ENCODE results near the gene PRL.

The PRL gene

GRCh38 chr6:22296936-22297335, at the start of gene PRL:
TSS of gene PRL (minus strand) at chr6:22297036. CDS start at chr6:22296982, 54 bp downstream.
- H3K4me3 ChIP-seq (ENCODE audit: low read depth, low read length) = no peak within 1 kb of the TSS

DNA sequence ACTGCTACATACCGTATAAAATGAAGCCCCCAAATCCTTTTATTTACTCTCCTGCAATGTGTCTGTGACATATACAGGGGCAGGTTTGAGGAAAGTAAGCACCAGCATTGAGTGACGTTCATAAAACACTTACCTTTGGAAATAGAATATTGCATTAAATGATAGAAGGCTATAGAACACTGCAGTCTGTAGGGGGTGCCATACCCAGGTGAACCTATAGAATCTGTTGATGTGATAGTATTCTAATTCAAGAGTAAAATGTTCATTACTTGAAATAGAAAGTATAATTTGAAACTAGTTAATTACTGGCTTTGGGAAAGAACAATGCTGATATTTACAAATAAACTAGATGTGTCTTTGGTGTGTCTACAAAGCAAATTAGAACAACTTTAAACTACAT, 47.0 kb upstream of the PRL start:
- no peak overlapping the region for H3K4me3 ChIP-seq (ENCODE audit: low read depth, low read length)

DNA sequence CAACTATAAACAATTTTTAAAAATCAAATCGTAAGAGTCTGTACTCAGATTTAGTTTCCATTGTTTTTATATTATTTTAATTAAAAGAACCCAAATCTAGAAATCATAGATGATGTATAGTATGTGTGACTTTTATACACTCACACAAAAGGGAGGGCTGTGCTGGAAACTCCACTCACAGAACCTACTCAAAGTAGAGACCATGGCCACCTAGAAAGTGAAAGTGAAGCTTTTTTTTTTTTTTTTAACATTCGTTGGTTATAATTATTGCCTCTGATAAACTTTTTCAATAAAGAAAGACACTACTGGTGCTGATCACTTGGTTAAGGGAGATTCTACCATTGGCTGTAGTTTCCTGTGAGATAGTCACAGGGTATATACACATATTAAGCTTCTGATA, 37.9 kb upstream of the PRL start:
- H3K4me3 ChIP-seq (ENCODE audit: low read depth, low read length) = no peak overlapping the region

DNA sequence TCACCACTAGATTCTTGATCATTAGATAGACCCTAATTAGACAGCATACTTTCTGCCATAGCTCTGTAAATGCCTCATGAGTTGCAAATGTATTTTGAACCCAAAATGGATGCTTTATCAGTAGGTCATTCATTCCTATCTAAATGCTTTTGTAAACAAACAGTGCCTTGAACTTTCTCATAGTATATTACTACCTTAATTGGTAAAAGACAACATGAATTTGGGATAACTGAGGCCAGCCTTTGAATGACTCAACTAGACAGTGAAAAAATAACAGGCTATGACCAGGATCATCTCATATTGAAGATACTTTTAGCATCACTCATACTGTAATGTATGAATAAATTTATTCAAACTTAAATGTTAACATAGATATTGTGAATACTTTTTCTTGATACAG, 37.0 kb upstream of the PRL start:
- no peak overlapping the region for H3K4me3 ChIP-seq (ENCODE audit: low read depth, low read length)

DNA sequence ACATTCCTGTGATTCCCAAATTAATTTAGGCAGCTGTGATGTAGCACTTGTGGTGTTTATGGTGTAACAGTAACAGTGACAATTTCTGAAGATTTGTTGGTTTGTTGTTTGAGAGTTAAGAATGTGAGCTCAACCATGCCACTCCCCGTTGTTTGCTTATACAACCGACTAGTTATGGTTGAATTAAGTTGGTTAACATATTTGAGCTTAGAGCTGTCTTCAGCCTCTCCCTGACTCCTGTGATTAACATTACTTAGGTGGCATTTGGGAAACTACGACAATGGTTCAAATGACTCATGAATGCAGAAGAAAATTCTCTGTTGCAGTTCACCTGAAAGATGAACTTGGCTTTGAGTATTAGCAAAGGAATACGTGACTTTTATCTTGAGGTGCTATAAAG, 35.9 kb upstream of the PRL start:
- no peak overlapping the region for H3K4me3 ChIP-seq (ENCODE audit: low read depth, low read length)

DNA sequence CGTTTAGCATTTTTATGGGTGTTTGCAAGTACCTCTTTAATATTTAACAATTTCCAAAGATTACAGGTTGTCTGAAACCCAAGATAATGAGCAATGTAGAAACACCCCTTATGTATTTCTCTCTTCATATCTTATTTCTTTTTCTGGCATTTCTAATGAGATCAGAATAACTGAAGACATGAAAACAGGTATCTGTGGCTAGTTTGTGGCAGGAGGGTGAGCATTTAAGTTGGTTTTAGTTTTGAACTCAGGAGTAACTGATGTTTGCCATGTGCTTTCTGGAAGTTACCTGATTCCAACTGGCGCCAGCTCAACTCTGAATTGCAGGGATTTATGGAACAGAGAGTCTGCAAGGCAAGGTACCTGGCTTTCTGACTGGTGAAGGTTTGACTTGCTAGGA, 35.4 kb upstream of the PRL start:
- no peak overlapping the region for H3K4me3 ChIP-seq (ENCODE audit: low read depth, low read length)

- H3K4me3 ChIP-seq (ENCODE audit: low read depth, low read length) = no peak overlapping the region
Observed at GRCh38 chr6:22330941-22331340, 34.1 kb upstream of the PRL start.

DNA sequence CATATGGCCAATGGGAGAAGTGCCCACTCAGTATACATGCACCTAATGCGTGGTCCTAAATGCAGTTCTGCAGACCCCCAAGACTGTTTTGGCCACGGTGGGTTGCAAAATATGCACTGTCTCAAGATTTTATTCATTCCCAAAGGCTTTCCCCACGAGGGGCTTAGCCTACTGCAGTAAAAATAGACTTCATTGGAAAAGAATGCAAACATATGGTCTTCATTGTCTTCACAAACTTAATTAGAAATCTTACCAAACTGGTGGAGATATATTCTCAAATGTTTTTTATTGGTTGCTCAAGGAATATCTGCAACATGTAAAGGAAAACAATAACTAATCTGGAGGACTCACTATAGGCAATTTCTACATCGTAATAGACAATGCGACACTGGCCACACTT, 31.6 kb upstream of the PRL start:
- no peak overlapping the region for H3K4me3 ChIP-seq (ENCODE audit: low read depth, low read length)

DNA sequence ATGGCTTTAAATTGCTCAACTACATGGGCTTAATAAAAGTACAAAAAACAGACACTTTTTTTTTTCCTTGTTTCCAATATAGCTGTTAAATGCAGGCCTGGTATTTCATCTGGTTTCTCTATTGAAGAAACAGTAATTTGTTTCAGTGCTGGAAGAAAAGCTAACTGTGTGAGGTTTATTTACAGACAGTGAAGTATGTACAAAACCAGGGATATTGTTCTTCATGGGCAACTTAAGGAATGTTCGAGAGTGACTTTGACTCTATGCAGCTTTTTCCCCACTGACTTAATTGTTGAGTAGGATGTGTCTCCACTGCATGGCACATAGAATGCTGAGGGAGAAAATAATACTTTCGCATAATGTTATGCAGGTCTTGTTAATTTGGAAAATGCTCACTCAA, 31.0 kb upstream of the PRL start:
- no peak overlapping the region for H3K4me3 ChIP-seq (ENCODE audit: low read depth, low read length)

DNA sequence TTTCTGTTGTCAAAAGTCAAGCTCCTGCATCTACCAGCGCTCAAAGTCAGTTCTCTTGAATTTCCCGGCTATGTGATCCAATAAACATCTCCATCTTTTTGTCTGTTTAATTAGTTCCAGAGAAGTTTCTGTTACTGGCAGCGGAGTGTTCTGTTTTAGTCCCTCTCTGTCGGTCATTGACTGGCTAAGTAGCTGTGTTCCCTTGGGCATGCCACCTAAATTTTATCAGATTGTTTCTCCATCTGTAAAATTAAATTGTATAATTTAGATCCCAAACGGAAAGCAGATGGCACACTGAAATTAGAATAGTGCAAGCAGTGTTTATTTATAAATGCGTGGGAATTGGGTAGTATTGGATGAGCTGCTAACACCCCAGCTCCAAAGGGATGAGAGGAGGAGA, 29.7 kb upstream of the PRL start:
- no peak overlapping the region for H3K4me3 ChIP-seq (ENCODE audit: low read depth, low read length)

DNA sequence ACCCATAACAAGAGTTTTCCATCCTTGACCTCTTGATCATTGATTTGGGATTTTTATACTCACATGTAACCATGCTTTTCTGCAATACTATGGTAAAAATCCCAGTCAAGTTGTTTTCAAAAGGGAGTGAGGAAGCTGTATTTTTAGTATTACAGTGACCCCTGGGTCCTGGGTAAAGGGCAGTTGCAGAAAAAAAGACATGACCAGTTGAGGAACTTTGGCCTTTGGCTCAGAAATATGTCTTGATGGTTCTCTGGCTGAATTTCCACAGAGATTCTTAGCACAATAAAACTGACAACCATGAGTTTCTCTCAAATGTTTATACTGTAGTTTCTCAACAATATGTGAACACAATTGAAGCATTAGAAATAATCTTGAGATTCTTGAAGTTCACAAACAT, 28.6 kb upstream of the PRL start:
- H3K4me3 ChIP-seq (ENCODE audit: low read depth, low read length) = no peak overlapping the region

- no peak overlapping the region for H3K4me3 ChIP-seq (ENCODE audit: low read depth, low read length)
Observed at GRCh38 chr6:22323848-22324247, 27.0 kb upstream of the PRL start.

- H3K4me3 ChIP-seq (ENCODE audit: low read depth, low read length) = no peak overlapping the region
Observed at GRCh38 chr6:22322103-22323030, 25.5 kb upstream of the PRL start.

DNA sequence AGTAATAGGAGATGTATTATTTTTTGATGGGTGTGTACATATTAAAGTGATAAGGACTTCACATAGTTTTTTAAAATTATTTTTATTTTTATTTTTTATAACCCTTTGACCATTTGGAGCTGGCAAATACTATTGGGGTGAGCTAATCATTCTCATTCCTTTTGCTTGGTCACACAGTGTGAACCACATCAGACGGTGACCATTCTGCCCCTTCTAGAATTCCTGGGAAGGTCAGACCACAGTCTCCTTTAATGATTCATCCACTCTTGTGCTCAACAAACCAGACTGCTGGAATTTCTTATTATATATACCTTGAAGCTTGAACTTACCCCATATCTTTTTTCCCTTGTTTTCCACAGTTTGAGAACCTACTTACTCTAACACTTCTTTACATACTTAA, 23.9 kb upstream of the PRL start:
- no peak overlapping the region for H3K4me3 ChIP-seq (ENCODE audit: low read depth, low read length)

- H3K4me3 ChIP-seq (ENCODE audit: low read depth, low read length) = no peak overlapping the region
Observed at GRCh38 chr6:22318404-22318803, 21.6 kb upstream of the PRL start.

GRCh38 chr6:22313796-22314195, 17.0 kb upstream of the PRL start:
- no peak overlapping the region for H3K4me3 ChIP-seq (ENCODE audit: low read depth, low read length)

DNA sequence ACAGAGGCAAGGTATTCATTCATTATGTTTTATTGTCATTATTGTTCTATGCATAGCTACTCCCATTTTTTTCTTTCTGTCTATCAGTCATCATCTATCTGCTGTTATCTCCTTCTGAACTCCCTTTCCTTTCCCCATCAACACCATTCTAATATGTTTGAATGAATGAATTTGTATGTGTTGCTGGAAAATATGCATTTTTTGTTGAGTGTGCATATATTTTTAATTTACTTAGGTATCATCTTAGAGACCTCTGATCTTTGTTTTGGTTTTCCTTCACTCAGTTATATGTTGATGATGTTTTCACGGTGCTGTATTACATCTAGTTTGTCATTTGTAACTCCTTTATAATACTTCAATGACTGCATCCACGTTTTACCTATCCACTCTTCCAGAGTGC, 12.1 kb upstream of the PRL start:
- no peak overlapping the region for H3K4me3 ChIP-seq (ENCODE audit: low read depth, low read length)

DNA sequence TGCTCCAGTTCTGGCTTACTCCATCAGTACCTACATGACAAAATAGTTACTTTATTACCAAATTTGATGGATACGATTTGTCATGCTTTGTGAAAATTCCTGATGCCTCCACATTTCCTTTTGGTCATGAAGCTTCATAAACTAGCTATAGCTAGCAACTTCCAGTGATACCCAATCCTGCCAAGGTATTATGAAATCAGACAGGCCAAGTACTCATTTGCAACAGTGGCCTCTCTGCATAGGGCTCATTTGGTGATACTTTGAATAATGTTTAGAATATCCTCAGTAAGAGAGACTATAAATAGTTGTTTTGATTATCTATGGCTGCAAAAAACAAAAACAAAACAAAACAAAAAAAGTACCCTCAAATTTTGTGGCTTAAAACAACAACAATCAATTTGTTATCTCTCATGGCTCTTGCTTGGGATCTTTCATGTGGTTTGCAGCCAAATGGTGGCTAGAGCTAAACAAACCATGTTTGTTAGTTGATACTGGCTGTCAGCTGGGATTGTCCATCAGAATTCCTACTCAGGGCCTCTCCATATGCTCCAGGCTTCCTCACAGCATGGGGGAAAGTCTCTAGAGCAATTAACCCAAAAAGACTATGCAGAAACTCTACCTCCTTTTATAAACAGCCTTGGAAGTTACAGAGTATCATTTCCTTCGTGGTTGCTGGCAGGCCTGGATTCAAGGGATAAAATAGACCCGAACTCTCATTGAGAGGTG, 10.1 kb upstream of the PRL start:
- H3K4me3 ChIP-seq (ENCODE audit: low read depth, low read length) = no peak overlapping the region

GRCh38 chr6:22302838-22303237, 6.0 kb upstream of the PRL start:
- H3K4me3 ChIP-seq (ENCODE audit: low read depth, low read length) = no peak overlapping the region

GRCh38 chr6:22300273-22300998, 3.6 kb upstream of the PRL start:
- H3K4me3 ChIP-seq (ENCODE audit: low read depth, low read length) = no peak overlapping the region

DNA sequence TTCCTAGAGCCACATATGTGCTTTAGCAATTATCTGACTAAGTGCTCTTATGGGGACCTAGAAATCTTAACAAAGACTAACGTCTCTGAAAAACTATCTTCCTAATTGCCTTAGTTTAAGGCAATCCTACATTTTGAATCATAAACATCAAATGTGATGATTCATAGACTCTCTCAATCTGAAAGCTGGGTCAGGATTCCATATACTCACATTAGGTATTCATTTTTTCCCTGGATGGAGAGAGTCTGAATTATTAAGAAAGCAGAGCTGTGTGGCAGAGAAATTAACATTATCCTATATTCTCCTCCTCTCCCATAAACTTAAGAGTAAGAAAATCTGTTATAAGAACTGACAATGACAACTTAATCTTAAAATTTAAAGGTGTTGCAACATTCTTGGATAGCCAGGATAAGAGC, 1.6 kb upstream of the PRL start:
- H3K4me3 ChIP-seq (ENCODE audit: low read depth, low read length) = no peak overlapping the region

- H3K4me3 ChIP-seq (ENCODE audit: low read depth, low read length) = no peak overlapping the region
Observed at GRCh38 chr6:22296067-22296466, 769 bp downstream of the PRL start.
